ENCODE measurements around the gene TET3. TPM values are rescaled to one million over a fixed set of nuclear protein-coding genes. Genes with fewer than 3 reads are reported as not detected.

The TET3 gene
- total RNA-seq, 1 donor from 2014 or later, result 32.8 TPM

GRCh38 chr2:73995810-73996209, 11.1 kb downstream of the TET3 start:
- TF ChIP-seq CTCF (IDR thresholded peaks at IDR 0.05; ENCODE audit: insufficient read depth, low read depth, low read length) (no peak), EZH2 (IDR thresholded peaks at IDR 0.05; ENCODE audit: insufficient read depth, low read length) (no peak)
- no peaks in the 10 kb centered on the region for H3K36me3 ChIP-seq (ENCODE audit: insufficient read depth, low read length)
- no peak for FAIRE-seq

GRCh38 chr2:73997813-73998212, 13.1 kb downstream of the TET3 start:
- no peaks in the 10 kb centered on the region for H3K27me3 ChIP-seq (ENCODE audit: insufficient read depth, low read length)
- TF ChIP-seq CTCF (IDR thresholded peaks at IDR 0.05; ENCODE audit: insufficient read depth, low read depth, low read length), result no peak
- no peak for TF ChIP-seq EZH2 (IDR thresholded peaks at IDR 0.05; ENCODE audit: insufficient read depth, low read length)
- no peak for FAIRE-seq
- no peaks in the 10 kb centered on the region for H3K9me3 ChIP-seq (ENCODE audit: insufficient read depth, low read depth, low read length)
- Mint-ChIP-seq H3K4me3 (ENCODE audit: unreplicated experiment) (no peak overlapping the region), H3K27me3 (ENCODE audit: low read depth, unreplicated experiment) (no peaks in the 10 kb centered on the region), H3K36me3 (ENCODE audit: low read depth, unreplicated experiment) (peaks cover 5% of the 10 kb centered on the region), H3K4me1 (ENCODE audit: low read depth, unreplicated experiment) (peaks cover 41% of the 10 kb centered on the region), H3K27ac (ENCODE audit: unreplicated experiment) (no peak overlapping the region), H3K9me3 (ENCODE audit: unreplicated experiment) (no peaks in the 10 kb centered on the region)
- no peak overlapping the region for H3K4me3 ChIP-seq (ENCODE audit: insufficient read depth, low read depth, low read length)
- peaks cover 66% of the 10 kb centered on the region for H3K79me2 ChIP-seq (ENCODE audit: insufficient read depth, low read length)
- H2AFZ ChIP-seq (ENCODE audit: low read depth, low read length), result no peak overlapping the region
- H3K4me2 ChIP-seq (ENCODE audit: low read length), result no peak overlapping the region
- no peak overlapping the region for H3K9ac ChIP-seq (ENCODE audit: low read length)
- peaks cover 30% of the 10 kb centered on the region for H3K4me1 ChIP-seq (ENCODE audit: insufficient read depth, low read length)
- DNase-seq (ENCODE audit: low read depth), result no peak
- H3K36me3 ChIP-seq (ENCODE audit: insufficient read depth, low read length), result no peaks in the 10 kb centered on the region
- peaks cover 88% of the 10 kb centered on the region for H4K20me1 ChIP-seq (ENCODE audit: insufficient read depth, low read length)
- no peak overlapping the region for H3K27ac ChIP-seq (ENCODE audit: low read depth, low read length)

More at GRCh38 chr2:73995810-73996209, 11.1 kb downstream of the TET3 start:
- H3K4me2 ChIP-seq (ENCODE audit: low read length), result no peak overlapping the region
- Mint-ChIP-seq H3K9me3 (ENCODE audit: unreplicated experiment) (no peaks in the 10 kb centered on the region), H3K4me1 (ENCODE audit: low read depth, unreplicated experiment) (peaks cover 30% of the 10 kb centered on the region), H3K36me3 (ENCODE audit: low read depth, unreplicated experiment) (peaks cover 5% of the 10 kb centered on the region), H3K27me3 (ENCODE audit: low read depth, unreplicated experiment) (no peaks in the 10 kb centered on the region), H3K27ac (ENCODE audit: unreplicated experiment) (no peak overlapping the region), H3K4me3 (ENCODE audit: unreplicated experiment) (no peak overlapping the region)
- H3K27me3 ChIP-seq (ENCODE audit: insufficient read depth, low read length), result no peaks in the 10 kb centered on the region
- H3K79me2 ChIP-seq (ENCODE audit: insufficient read depth, low read length), result peaks cover 64% of the 10 kb centered on the region
- DNase-seq (ENCODE audit: low read depth), result no peak
- H3K4me3 ChIP-seq (ENCODE audit: insufficient read depth, low read depth, low read length), result no peak overlapping the region
- H3K9me3 ChIP-seq (ENCODE audit: insufficient read depth, low read depth, low read length), result no peaks in the 10 kb centered on the region
- no peak overlapping the region for H3K27ac ChIP-seq (ENCODE audit: low read depth, low read length)
- H3K4me1 ChIP-seq (ENCODE audit: insufficient read depth, low read length), result peaks cover 15% of the 10 kb centered on the region
- H4K20me1 ChIP-seq (ENCODE audit: insufficient read depth, low read length), result peaks cover 79% of the 10 kb centered on the region
- no peak overlapping the region for H3K9ac ChIP-seq (ENCODE audit: low read length)
- H2AFZ ChIP-seq (ENCODE audit: low read depth, low read length), result no peak overlapping the region

- H4K20me1 ChIP-seq (ENCODE audit: insufficient read depth, low read length), result peaks cover 86% of the 10 kb centered on the region
- FAIRE-seq, result no peak
- H3K27ac Mint-ChIP-seq (ENCODE audit: unreplicated experiment), result no peak overlapping the region
These were observed 13.7 kb downstream of the TET3 start for GRCh38 chr2:73998451-73998850.

More at GRCh38 chr2:73998451-73998850, 13.7 kb downstream of the TET3 start:
- no peak overlapping the region for H3K4me3 Mint-ChIP-seq (ENCODE audit: unreplicated experiment)
- no peak for TF ChIP-seq CTCF (IDR thresholded peaks at IDR 0.05; ENCODE audit: insufficient read depth, low read depth, low read length)
- TF ChIP-seq EZH2 (IDR thresholded peaks at IDR 0.05; ENCODE audit: insufficient read depth, low read length), result no peak
- no peak overlapping the region for H3K27ac ChIP-seq (ENCODE audit: low read depth, low read length)
- no peaks in the 10 kb centered on the region for H3K27me3 Mint-ChIP-seq (ENCODE audit: low read depth, unreplicated experiment)
- no peak overlapping the region for H3K4me3 ChIP-seq (ENCODE audit: insufficient read depth, low read depth, low read length)
- H3K36me3 ChIP-seq (ENCODE audit: insufficient read depth, low read length), result no peaks in the 10 kb centered on the region
- no peak for DNase-seq (ENCODE audit: low read depth)
- no peak overlapping the region for H3K9ac ChIP-seq (ENCODE audit: low read length)
- H3K4me2 ChIP-seq (ENCODE audit: low read length), result no peak overlapping the region
- peaks cover 2% of the 10 kb centered on the region for H3K36me3 Mint-ChIP-seq (ENCODE audit: low read depth, unreplicated experiment)
- H2AFZ ChIP-seq (ENCODE audit: low read depth, low read length), result no peak overlapping the region
- H3K4me1 Mint-ChIP-seq (ENCODE audit: low read depth, unreplicated experiment), result peaks cover 37% of the 10 kb centered on the region
- peaks cover 63% of the 10 kb centered on the region for H3K79me2 ChIP-seq (ENCODE audit: insufficient read depth, low read length)
- no peaks in the 10 kb centered on the region for H3K9me3 Mint-ChIP-seq (ENCODE audit: unreplicated experiment)
- no peaks in the 10 kb centered on the region for H3K27me3 ChIP-seq (ENCODE audit: insufficient read depth, low read length)
- no peaks in the 10 kb centered on the region for H3K9me3 ChIP-seq (ENCODE audit: insufficient read depth, low read depth, low read length)
- H3K4me1 ChIP-seq (ENCODE audit: insufficient read depth, low read length), result peaks cover 35% of the 10 kb centered on the region
